Panc1 (cell line): ENCODE data around the gene MORN4.

ENCODE experiments used
- CTCF ChIP-seq: fragments of 450-650 bp; IDR thresholded peaks from 2 replicates; pipeline ENCODE4 v1.5.1; 2017; ENCODE audit warnings: mild to moderate bottlenecking
- POLR2AphosphoS5 ChIP-seq: IDR thresholded peaks from 2 replicates; pipeline ENCODE4 v1.6.1; 2012; ENCODE audit warnings: mild to moderate bottlenecking, low read depth, low read length, moderate library complexity
- REST ChIP-seq, 2 experiments: IDR thresholded peaks; 2 replicates each; pipeline ENCODE4 v1.6.1; 2011 to 2012; ENCODE audit warnings: low read depth in 2 of 2, control low read depth in 1 of 2, low read length in 1 of 2, mild to moderate bottlenecking in 1 of 2, moderate library complexity in 1 of 2; ENCODE audit not compliant: insufficient read depth in 1 of 2
- SIN3A ChIP-seq: IDR thresholded peaks from 2 replicates; pipeline ENCODE4 v1.6.1; 2012; ENCODE audit warnings: low read depth, mild to moderate bottlenecking, low read length, moderate library complexity, borderline replicate concordance; ENCODE audit not compliant: insufficient read depth
- TCF7L2 ChIP-seq: IDR thresholded peaks from 2 replicates; pipeline ENCODE4 v1.6.1; 2011; ENCODE audit warnings: mild to moderate bottlenecking, low read depth, low read length, inconsistent platforms

- no peak; the same call in 1 of the 2 replicates for TF ChIP-seq CTCF
- TF ChIP-seq POLR2AphosphoS5: no peak
- no peak for TF ChIP-seq REST (IDR thresholded peaks at IDR 0.05; ENCODE audit: insufficient read depth in 1 of 2, low read depth in 2 of 2, low read length in 1 of 2)
- TF ChIP-seq TCF7L2: no peak
- TF ChIP-seq SIN3A: no peak
Measured at GRCh38 chr10:97612386-97612785, 20.9 kb downstream of the MORN4 start.
